IMR-90 (cell line): ENCODE data around the gene LIPM.

ENCODE experiments used
- BHLHE40 ChIP-seq: fragments of 150-350 bp; IDR thresholded peaks from 2 replicates; pipeline ENCODE4 v1.6.1; 2016; ENCODE audit warnings: mild to moderate bottlenecking, low read depth, low read length
- CTCF ChIP-seq: conservative IDR thresholded peaks from 2 replicates; pipeline ENCODE4 v1.5.1; 2012; ENCODE audit warnings: mild to moderate bottlenecking, low read depth, low read length, improper control_type of control experiment
- ELK1 ChIP-seq: fragments of 150-350 bp; IDR thresholded peaks from 2 replicates; pipeline ENCODE4 v1.6.1; 2016; ENCODE audit warnings: low read depth, mild to moderate bottlenecking, low read length, moderate library complexity, borderline replicate concordance
- FOS ChIP-seq: fragments of 150-350 bp; IDR thresholded peaks from 2 replicates; pipeline ENCODE4 v1.6.1; 2016; ENCODE audit warnings: low read depth, low read length
- MAFK ChIP-seq: IDR thresholded peaks from 2 replicates; pipeline ENCODE4 v1.6.1; 2012; ENCODE audit warnings: low read depth, low read length, improper control_type of control experiment
- NFE2L2 ChIP-seq: fragments of 150-350 bp; IDR thresholded peaks from 2 replicates; pipeline ENCODE4 v1.6.1; 2016; ENCODE audit warnings: low read depth, mild to moderate bottlenecking, low read length
- POLR2A ChIP-seq: IDR thresholded peaks from 2 replicates; pipeline ENCODE4 v1.6.1; 2012; ENCODE audit warnings: mild to moderate bottlenecking, low read depth, low read length
- RAD21 ChIP-seq: IDR thresholded peaks from 2 replicates; pipeline ENCODE4 v1.6.1; 2012; ENCODE audit warnings: low read length, improper control_type of control experiment
- RFX5 ChIP-seq: IDR thresholded peaks from 2 replicates; pipeline ENCODE4 v1.8.0; 2012; ENCODE audit warnings: low read depth, mild to moderate bottlenecking, low read length, moderate library complexity
- SMC3 ChIP-seq: fragments of 150-350 bp; IDR thresholded peaks from 2 replicates; pipeline ENCODE4 v1.6.1; 2016; ENCODE audit warnings: low read depth, mild to moderate bottlenecking, antibody characterized with exemption, low read length, moderate library complexity
- TF ChIP-seq, protein P1 (sequence below): fragments of 150-350 bp; IDR thresholded peaks from 2 replicates; pipeline ENCODE4 v1.6.1; 2017; ENCODE audit warnings: mild to moderate bottlenecking, antibody characterized with exemption, low read length, low read depth

GRCh38 chr10:88840104-88840503 is 37.6 kb downstream of the LIPM start:
- TF ChIP-seq CTCF (no peak), RAD21 (no peak), ELK1 (no peak), POLR2A (no peak), MAFK (no peak), FOS (no peak), NFE2L2 (no peak), BHLHE40 (no peak), SMC3 (no peak), RFX5 (no peak)
- TF ChIP-seq, protein P1, sequence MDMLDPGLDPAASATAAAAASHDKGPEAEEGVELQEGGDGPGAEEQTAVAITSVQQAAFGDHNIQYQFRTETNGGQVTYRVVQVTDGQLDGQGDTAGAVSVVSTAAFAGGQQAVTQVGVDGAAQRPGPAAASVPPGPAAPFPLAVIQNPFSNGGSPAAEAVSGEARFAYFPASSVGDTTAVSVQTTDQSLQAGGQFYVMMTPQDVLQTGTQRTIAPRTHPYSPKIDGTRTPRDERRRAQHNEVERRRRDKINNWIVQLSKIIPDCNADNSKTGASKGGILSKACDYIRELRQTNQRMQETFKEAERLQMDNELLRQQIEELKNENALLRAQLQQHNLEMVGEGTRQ, result no peak
